ENCODE results near the gene C22orf39. TPM values are rescaled to one million over a fixed set of nuclear protein-coding genes. Genes with fewer than 3 reads are reported as not detected.

C22orf39 gene
- polyA plus RNA-seq, 12 donors: 25.1 to 36.0 (median 32.3) TPM; not detected in 1

GRCh38 chr22:19479355-19480172 lies 32.1 kb upstream of the C22orf39 start, which contains the start of gene CDC45:
Gene CDC45 (plus strand): TSS chr22:19479920. CDS start chr22:19479969, 49 bp downstream.
- DNase-seq: peak; percentile 98

GRCh38 chr22:19478901-19479354 lies 31.4 kb upstream of the C22orf39 start, which contains the start of gene UFD1:
Gene UFD1 (minus strand): TSS chr22:19479193. CDS start chr22:19479085, 108 bp downstream.
- no peak for DNase-seq

GRCh38 chr22:19478045-19478900 lies 30.8 kb upstream of the C22orf39 start:
- no peak for DNase-seq

GRCh38 chr22:19477321-19478044 lies 30.0 kb upstream of the C22orf39 start:
- no peak for DNase-seq

GRCh38 chr22:19476023-19476422 lies 28.5 kb upstream of the C22orf39 start:
- no peak for DNase-seq

- no peak for DNase-seq
These were observed 26.1 kb upstream of the C22orf39 start for GRCh38 chr22:19473578-19473977.

GRCh38 chr22:19472233-19472632 lies 24.7 kb upstream of the C22orf39 start:
- no peak for DNase-seq

- no peak for DNase-seq
These were observed 24.1 kb upstream of the C22orf39 start for GRCh38 chr22:19471572-19471971.

- no peak for DNase-seq
These were observed 22.5 kb upstream of the C22orf39 start for GRCh38 chr22:19470010-19470409.

GRCh38 chr22:19469421-19469820 lies 21.9 kb upstream of the C22orf39 start:
- DNase-seq: no peak

- no peak for DNase-seq
These were observed 20.4 kb upstream of the C22orf39 start for GRCh38 chr22:19467912-19468311.

- DNase-seq: no peak
These were observed 19.6 kb upstream of the C22orf39 start for GRCh38 chr22:19466848-19467752.

GRCh38 chr22:19466126-19466716 lies 18.7 kb upstream of the C22orf39 start:
- DNase-seq: no peak

GRCh38 chr22:19464975-19465374 lies 17.5 kb upstream of the C22orf39 start:
- no peak for DNase-seq

GRCh38 chr22:19464546-19464945 lies 17.0 kb upstream of the C22orf39 start:
- DNase-seq: no peak

GRCh38 chr22:19463491-19464469 lies 16.3 kb upstream of the C22orf39 start:
- no peak for DNase-seq

- DNase-seq: no peak
These were observed 15.5 kb upstream of the C22orf39 start for GRCh38 chr22:19463008-19463407.

GRCh38 chr22:19461506-19461905 lies 14.0 kb upstream of the C22orf39 start:
- no peak for DNase-seq

- DNase-seq: no peak
These were observed 12.5 kb upstream of the C22orf39 start for GRCh38 chr22:19460036-19460435.
